Neutrophil (primary cell): ENCODE data around the gene MXI1.

Source experiments
- H3K27ac ChIP-seq: fragments of 200-600 bp; sonication (generic); 2 replicates; pipeline ENCODE4 v1.5.1; 2016; ENCODE audit warnings: mild to moderate bottlenecking, moderate library complexity
- H3K27me3 ChIP-seq: fragments of 200-600 bp; sonication (generic); 2 replicates; pipeline ENCODE4 v1.6.0; 2016; ENCODE audit warnings: mild to moderate bottlenecking
- H3K36me3 ChIP-seq: fragments of 200-600 bp; sonication (generic); 2 replicates; pipeline ENCODE4 v1.5.1; 2017
- H3K4me1 ChIP-seq, 2 experiments: fragments of 200-600 bp in 1 of 2; sonication (generic) in 1 of 2; 1 replicate in 1 of 2; 2 replicates in 1 of 2; pipeline versions ENCODE4 v1.5.1 to v1.6.1; 2013 to 2016; ENCODE audit warnings: low read depth in 1 of 2, low read length in 1 of 2, mild to moderate bottlenecking in 1 of 2, moderate library complexity in 1 of 2; ENCODE audit not compliant: control insufficient read depth in 1 of 2, insufficient read depth in 1 of 2
- H3K4me3 ChIP-seq, 2 experiments: fragments of 200-600 bp in 1 of 2; sonication (generic) in 1 of 2; 1 replicate in 1 of 2; 2 replicates in 1 of 2; pipeline ENCODE4 v1.5.1; 2013 to 2016; ENCODE audit warnings: low read depth in 1 of 2, low read length in 1 of 2, mild to moderate bottlenecking in 1 of 2, moderate library complexity in 1 of 2
- H3K9me3 ChIP-seq: fragments of 200-600 bp; sonication (generic); 2 replicates; pipeline ENCODE4 v1.5.1; 2016
- CTCF ChIP-seq: fragments of 200-600 bp; sonication (generic); IDR thresholded peaks from 2 replicates; pipeline ENCODE4 v1.5.1; 2016; ENCODE audit warnings: antibody characterized with exemption

MXI1 gene

DNA sequence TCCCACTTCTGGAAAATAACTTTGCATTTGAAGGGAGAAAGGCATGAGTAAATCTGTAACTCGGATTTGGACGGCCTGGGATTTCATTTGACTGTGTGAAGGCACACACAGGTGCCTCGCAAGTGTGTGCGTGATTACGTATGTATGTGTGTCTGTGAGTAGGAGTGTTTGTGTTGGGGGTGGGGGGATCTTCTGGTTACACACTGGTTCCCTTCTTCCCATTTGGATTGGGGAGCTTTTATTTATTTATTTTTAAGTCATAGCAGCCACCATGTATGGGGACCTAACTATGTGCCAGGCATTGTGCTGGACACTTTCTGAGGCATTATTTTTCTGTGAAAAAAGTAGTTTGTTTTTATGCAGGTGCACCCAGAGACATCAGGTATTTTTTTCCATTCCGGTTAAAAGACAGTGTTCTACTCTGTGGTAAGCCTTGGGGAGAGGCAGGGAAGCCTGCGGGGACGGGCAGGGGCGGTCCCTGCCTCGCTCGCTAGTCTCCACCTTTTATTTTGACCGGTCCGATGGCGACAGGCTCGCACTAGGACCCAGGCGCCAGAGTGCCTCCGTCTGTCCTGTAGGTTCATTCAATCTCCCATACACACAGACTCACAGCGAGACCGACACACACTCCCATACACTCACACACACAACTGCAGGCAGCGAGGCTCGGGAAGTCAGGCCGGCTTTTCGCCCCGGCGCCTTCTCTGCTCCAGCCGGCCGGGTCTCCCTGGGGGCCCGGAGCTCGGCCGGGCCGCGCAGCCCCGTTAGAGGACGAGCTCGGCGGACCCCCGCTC, at the start of gene MXI1:
Gene MXI1 (plus strand): TSS at position 595 of the 794 bp plus-strand sequence. CDS start 204 bp downstream, outside the sequence.
- H3K9me3 ChIP-seq = no peaks in the 10 kb centered on the region
- H3K36me3 ChIP-seq = no peaks in the 10 kb centered on the region
- peaks cover 24 to 39% of the 10 kb centered on the region in 2 experiments for H3K4me1 ChIP-seq
- no peaks in the 10 kb centered on the region for H3K27me3 ChIP-seq
- no peak for TF ChIP-seq CTCF
- peak within 1 kb of the TSS; percentile 97 for H3K27ac ChIP-seq
- peak within 1 kb of the TSS; percentile 82 to 90 for H3K4me3 ChIP-seq

DNA sequence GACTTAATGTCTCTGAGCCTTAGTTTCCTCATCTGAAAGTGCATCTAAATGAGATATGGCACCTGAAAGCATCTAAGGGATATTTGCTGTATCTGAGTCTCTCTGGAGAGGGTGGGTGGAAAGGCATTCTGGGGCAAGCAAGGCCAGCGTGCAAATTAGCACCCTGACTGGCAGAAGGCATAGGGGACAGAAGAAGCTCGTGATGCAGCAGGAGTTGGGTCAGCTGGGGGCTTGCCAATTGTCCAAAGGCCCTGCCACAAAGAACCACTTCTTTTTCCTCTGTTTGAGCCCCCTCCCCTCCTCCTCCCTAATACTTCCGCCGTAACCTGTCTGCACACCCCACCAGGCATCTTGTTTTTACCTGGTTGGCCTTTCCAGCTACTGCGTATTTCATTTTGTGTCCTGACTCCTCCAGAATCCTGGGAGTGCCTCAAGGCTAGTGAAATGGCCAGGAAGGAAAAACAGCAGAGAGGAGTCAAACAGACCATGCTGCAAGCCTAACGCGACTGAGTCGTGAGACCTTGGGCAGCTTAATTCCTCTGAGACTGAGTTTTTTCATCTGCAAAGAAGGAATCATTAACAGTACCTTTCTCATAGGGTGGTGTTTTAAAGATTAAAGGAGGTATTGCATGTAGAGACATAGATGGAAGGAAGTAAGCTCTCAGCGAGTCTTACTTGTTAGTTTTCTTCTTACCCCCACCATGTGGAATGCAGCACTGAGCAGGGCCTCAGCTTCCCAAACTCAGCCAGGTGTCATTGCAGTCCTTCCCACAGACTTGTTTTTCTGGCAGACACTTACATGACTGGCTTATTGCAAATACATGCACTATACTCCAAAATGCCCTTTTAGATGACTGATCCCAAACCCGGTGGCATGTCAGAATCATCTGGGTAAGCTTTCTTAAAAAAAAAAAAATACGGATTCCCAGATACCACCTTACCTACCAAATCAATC, 49.1 kb upstream of the MXI1 start:
- TF ChIP-seq CTCF = no peak
- Histone ChIP-seq H3K4me1 (peaks cover 20 to 35% of the 10 kb centered on the region in 2 experiments), H3K27me3 (no peaks in the 10 kb centered on the region), H3K36me3 (no peaks in the 10 kb centered on the region), H3K27ac (no peak overlapping the region), H3K4me3 (no peak overlapping the region), H3K9me3 (no peaks in the 10 kb centered on the region)

DNA sequence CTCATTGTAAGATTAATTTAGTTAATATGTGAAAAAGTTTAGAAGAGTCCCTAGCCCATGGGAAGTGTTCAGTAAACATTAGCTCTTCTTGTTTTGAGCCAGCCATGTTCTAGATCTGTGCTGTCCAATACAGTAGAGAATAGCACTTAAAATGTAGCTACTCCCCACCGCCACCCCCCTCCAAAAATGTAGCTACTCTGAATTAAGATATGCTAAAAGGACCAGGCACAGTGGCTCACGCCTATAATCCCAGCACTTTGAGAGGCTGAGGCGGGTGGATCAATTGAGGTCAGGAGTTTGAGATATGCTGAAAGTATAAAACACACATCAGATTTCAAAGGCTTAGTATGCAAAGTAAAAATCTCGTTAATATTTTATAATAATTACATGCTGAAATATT, 47.3 kb upstream of the MXI1 start:
- Histone ChIP-seq H3K27me3 (no peaks in the 10 kb centered on the region), H3K4me1 (peaks cover 20 to 35% of the 10 kb centered on the region in 2 experiments)
- no peak for TF ChIP-seq CTCF

GRCh38 chr10:110160522-110160921, 46.9 kb upstream of the MXI1 start:
- Histone ChIP-seq H3K27ac (no peak overlapping the region), H3K36me3 (no peaks in the 10 kb centered on the region), H3K4me3 (no peak overlapping the region), H3K27me3 (no peaks in the 10 kb centered on the region), H3K9me3 (no peaks in the 10 kb centered on the region), H3K4me1 (peaks cover 20 to 35% of the 10 kb centered on the region in 2 experiments)
- TF ChIP-seq CTCF = no peak

More for the DNA sequence above, 47.3 kb upstream of the MXI1 start:
- Histone ChIP-seq H3K36me3 (no peaks in the 10 kb centered on the region), H3K4me3 (no peak overlapping the region), H3K9me3 (no peaks in the 10 kb centered on the region), H3K27ac (no peak overlapping the region)

DNA sequence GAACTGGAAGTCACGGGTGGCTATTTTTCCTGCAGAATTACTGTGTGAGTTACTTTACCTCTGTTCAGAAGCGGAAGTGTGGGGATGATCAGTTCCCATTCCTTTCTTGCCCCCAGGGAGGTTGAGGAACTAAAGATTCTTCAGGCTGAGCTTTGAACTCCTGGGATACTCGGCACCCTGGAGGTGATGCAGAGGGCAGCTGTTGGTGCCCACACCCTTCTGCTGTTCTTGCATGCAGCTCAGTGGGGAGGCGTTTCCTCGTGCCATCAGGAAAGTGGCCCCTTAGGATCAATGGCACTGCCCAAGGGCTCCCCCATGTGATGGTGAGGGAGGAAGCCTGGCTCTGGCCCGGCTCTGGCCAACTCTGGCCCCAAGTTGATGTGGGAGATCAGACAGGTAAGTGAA, 44.7 kb upstream of the MXI1 start:
- Histone ChIP-seq H3K9me3 (no peaks in the 10 kb centered on the region), H3K4me3 (no peak overlapping the region), H3K27me3 (peaks cover 19% of the 10 kb centered on the region), H3K27ac (peak overlapping the region; percentile 15), H3K4me1 (peaks cover 11 to 27% of the 10 kb centered on the region in 2 experiments), H3K36me3 (no peaks in the 10 kb centered on the region)
- no peak for TF ChIP-seq CTCF
